ENCODE data around the gene PAPPA. TPM values are rescaled to one million over a fixed set of nuclear protein-coding genes. Genes with fewer than 3 reads are reported as not detected.

Gene PAPPA
- total RNA-seq, 1 donor from 2014 or later = 2.5 TPM

GRCh38 chr9:116152941-116153764 is 438 bp upstream of the PAPPA start:
- DNase-seq (ENCODE audit: low read depth) = peak; percentile 44

GRCh38 chr9:116154334-116154975 is 864 bp downstream of the PAPPA start:
- no peak for DNase-seq (ENCODE audit: low read depth)

- DNase-seq (ENCODE audit: low read depth) = peak; percentile 36
These were observed 1.5 kb downstream of the PAPPA start for GRCh38 chr9:116154976-116155697.

GRCh38 chr9:116155698-116156039 is 2.1 kb downstream of the PAPPA start:
- no peak for DNase-seq (ENCODE audit: low read depth)

- peak; percentile 74 for DNase-seq (ENCODE audit: low read depth)
These were observed 3.2 kb downstream of the PAPPA start for GRCh38 chr9:116156621-116157314.

DNA sequence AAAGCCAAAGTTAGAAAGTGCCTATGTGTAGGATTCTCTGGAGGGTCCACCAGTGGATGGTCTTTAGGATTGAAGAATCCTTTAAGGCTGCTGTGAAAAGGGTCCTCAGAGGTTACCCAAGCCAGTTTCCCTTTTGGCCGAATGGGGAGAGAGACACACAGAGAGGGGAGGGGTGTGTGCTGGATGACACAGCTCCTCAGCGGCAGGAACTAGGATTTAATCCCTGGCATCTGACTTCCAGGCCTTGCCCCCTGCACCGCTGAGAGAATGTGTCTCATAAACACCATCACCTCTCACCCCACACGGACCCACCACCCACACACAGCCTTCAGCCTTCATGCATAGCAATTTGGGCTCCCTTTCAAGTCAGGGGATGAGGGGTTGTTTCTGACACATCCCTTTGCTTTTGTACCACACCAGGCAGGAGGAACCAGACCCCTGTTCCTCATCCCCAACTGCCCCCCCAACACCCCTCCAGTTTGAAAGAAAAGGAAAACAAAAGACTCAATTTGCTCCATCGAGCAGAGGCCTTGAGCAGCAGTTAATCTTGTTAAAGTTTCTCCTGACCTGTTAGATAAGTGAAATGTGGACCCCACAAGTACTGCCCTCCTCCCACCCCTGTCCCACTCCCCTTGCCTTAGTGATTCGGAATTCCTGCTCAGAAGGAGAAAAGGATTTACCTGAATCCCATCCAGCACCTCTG is 4.0 kb downstream of the PAPPA start:
- peak; percentile 44 for DNase-seq (ENCODE audit: low read depth)

DNA sequence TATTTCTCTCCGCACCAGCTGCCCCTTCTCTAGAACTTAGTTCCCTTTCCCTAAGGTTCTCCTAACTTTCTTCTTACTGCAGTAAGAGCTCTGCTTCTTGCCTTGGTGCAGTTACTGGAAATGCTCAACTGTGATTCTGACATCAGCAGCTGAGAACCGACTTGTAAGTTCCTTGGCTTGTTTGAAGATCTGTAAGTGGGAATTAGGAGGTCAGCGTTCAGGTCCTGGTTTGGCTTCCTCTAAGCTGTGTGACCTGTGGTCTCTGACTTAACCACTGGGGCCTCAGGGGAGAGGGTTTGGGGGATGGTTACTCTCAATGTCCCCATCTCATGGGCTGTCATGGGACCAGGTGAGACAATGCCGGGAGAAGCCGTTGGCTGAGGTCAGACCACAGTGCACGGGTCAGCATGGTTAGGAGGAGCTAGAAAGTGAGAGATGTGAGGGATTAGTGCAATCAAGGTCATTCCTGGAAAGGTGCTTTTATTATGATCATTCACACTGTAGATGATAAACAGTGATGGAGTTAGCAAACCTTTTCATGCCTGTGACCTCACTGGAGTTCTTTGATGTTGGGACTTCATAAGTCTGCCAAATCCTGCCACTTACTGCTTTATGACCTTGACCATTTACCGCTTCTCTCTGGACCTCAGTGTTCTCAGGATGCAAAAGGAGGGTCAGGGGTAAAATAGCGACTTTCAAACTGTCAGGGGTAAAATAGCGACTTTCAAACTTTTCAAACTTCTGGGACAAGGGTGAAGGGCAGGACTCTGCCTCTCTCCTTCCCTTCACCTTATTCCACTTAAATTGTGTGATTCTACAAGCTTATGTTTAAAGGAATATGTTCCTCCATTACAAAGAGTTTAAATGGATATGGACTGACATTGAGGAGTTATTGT is 7.3 kb downstream of the PAPPA start:
- no peak for DNase-seq (ENCODE audit: low read depth)

DNA sequence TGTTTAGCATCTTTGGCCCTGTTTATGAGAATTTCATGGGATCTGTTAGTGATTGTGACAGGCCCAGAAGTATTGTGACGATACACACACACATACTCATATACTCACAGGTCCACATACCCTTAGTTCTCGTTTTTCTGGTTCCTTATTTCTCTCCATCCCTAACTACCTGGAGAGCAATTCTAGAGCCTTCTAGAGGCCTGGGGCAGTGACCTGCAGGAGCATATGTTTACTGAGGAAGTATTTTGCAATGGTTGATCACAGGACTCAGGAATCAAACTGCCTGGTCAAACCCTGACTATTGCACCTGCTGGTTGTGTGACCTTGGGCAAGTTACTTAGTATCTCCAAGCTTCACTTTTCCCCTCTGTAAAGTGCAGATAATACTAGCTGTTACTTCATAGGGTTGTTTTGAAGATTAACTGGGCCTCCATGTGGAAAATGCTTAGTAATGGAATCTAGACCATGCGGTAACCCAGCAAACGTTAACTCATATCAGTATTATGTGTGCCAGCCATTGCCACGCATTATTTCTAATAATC is 8.7 kb downstream of the PAPPA start:
- peak; percentile 42 for DNase-seq (ENCODE audit: low read depth)

DNA sequence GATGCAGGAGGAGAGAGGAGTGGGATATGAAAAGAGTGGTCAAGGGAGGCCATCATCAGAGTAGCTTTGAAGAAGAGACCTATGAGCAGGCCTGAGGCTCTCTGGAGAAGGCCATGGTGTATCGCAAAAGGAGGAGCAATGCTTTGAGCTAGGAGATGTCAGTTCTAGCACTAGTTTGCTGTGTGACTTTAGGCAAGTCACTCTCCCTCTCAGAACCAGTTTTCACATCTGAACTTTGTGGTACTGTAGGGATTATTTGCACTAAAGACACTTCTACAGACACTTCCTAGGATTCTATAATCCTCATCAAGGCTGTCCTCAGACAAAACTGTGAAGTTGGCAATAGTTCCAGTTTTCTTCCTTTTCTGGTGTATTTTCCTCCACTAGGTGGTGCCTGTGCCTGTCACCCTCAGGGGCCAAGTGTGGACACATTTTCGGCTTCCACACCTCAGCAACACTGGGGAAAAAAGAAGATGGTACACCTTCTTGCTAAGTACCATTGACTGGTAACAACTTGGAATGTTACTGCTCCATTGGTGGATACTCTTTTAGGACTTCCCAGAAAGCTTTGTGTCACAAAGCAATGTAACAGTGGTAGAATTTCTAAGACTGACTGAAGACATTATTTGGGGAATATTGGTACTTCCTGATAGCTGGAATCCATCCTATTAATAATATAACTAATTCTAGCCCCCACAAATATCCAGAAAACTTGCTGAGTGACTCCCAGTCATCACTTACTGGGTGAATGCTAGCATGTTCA is 9.9 kb downstream of the PAPPA start:
- no peak for DNase-seq (ENCODE audit: low read depth)

GRCh38 chr9:116165912-116166311 is 12.3 kb downstream of the PAPPA start:
- DNase-seq (ENCODE audit: low read depth) = peak; percentile 81

DNA sequence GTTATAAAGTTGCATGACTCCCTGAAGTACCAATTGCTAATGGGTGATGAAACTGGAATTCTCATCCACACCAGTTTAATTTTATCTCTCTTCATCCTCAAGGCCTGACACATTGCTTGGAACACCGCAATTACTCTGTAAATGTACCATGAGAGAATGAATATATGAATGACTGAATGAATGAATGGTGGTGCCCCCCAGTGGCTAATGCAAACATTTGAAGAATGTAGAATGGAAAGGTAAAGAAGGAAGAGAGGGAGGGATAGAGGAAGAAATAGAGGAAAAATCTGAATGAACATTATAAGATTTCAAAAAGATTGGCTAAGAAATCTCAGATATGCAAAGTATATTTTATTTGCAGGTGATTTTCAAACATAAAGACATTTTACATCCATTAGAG is 13.1 kb downstream of the PAPPA start:
- no peak for DNase-seq (ENCODE audit: low read depth)

- DNase-seq (ENCODE audit: low read depth) = peak; percentile 56
These were observed 14.6 kb downstream of the PAPPA start for GRCh38 chr9:116168231-116168630.

GRCh38 chr9:116172216-116172615 is 18.6 kb downstream of the PAPPA start:
- DNase-seq (ENCODE audit: low read depth) = no peak

- peak; percentile 72 for DNase-seq (ENCODE audit: low read depth)
These were observed 20.8 kb downstream of the PAPPA start for GRCh38 chr9:116174347-116174746.

DNA sequence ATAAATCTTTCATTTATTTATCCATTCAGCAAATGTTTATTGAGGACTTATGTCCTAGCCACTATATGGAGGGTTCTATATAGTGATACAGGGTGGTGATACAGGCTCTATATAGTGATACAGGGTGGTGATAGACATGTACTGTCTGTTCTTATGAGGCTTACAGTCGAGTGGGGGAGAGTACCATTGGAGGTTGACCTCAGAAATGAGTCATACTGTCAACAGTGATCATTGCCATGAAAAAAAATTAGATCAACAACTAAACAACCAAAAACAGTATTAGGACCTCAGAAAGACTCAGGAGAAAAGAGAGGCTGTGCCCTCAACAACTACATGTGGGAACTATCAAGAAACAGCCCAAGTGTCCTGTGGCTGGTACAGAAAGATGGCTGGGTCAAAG is 22.0 kb downstream of the PAPPA start:
- DNase-seq (ENCODE audit: low read depth) = peak; percentile 69

DNA sequence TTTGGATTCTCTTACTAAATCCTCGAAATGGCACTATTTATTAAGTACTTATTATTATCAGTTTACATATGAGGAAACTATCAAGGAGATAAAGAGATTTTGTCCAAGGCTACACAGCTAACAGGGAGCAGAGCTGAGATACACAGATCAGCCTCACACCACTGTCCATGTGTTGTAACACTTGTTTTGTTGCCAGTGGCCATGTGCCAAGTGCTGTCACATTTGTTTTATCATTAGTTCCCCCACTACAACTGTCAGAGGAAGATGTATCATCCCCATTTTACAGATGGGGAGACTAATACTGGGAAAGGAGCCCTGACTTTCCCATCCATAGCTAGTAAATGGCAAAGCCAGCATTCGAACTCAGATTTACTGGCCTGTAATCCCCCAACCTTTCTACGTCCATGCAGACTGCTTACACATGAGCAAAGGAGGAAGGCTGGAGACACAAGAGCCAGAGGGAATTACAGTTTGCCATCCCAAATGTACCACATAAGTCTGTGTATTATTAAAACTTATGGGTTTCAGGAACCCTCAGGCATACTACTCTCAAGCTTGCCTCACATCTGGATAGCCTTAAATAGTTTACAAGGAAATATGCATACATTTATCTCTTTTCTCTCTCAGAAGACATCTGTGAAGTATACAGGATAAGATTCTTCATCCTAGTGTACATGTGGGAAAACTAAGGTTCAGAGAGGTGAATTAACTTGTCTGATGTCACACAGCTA is 25.1 kb downstream of the PAPPA start:
- DNase-seq (ENCODE audit: low read depth) = no peak

DNA sequence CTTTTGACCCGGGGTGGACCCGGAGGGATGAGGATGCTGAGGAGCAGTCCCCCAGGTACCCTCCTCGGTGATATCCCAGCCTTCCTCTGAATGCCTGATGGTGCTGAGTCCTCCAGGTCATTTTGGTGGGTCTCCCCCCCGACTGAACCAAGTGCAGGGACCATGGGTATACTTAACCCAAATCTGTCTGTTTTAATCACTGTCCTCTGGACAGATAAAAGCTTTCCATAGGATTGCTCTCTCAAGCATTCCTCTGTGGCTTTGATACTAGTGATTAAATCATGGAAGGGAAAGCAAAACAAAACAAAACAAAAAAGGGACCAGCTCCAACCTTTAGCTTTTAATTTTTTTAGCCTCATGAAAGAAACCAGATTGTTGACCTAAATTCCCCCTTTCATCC is 26.0 kb downstream of the PAPPA start:
- DNase-seq (ENCODE audit: low read depth) = no peak

DNA sequence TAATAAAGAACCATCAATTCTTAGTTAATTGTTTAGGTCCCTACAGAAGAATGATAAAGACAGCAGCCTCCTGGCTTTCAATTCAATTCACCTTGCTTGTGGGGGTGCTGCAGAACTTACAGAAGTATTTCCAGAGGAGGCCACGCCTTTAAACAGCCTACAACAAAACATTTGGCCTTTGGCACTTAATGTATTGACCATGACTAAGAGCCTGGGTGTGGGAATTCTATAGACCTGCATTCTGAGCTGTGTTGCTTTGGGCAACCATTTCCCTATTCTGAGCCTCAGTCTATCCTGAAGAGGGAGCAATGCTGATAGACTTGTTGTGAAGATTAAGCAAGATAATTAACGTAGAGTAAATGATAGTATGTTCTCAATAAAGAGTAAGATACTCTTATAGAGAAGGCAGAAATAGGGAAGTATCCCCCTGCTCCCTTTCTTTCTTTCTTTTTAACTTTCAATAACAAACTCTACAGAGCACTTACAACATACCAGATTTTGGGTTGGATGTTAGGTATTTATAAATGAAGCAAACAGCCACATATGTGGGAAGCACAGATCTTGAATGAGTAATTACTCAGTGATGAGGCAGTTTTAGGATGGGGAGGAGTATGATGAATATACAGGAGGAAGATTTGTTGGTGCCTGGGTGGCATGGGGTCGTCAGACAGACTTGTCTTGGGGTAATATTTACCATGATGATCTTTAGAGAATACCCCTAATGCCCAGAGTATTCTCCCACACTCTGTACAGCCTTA is 28.4 kb downstream of the PAPPA start:
- no peak for DNase-seq (ENCODE audit: low read depth)
